SK-N-SH (cell line): ENCODE measurements around the gene FAM78B. TPM values are rescaled to one million over a fixed set of nuclear protein-coding genes. Genes with fewer than 3 reads are reported as not detected.

Source experiments
- CTCF ChIA-PET: fragments of 300-600, 350-600 bp; formaldehyde crosslinking; extraction: SDS; loops from one replicate; lab custom pipeline; 2021; lab: Yijun Ruan, JAX
- POLR2A ChIA-PET: fragments of 350-600 bp; sonication (Branson Sonifier 250); formaldehyde crosslinking; extraction: SDS; loops from one replicate; lab custom pipeline; 2020; ENCODE audit warnings: antibody characterized with exemption, inconsistent platforms; lab: Yijun Ruan, JAX
- DNase-seq: peaks from one replicate; pipeline ENCODE4 v3.0.0; 2012
- H2AFZ ChIP-seq: fragments of 200-600 bp; sonication (generic); 2 replicates; pipeline ENCODE4 v1.8.1; 2016; ENCODE audit warnings: antibody characterized with exemption, mild to moderate bottlenecking, low read depth
- H3F3A ChIP-seq: fragments of 200-600 bp; sonication (generic); replicated peaks from 2 replicates; pipeline ENCODE3; 2016; ENCODE audit warnings: antibody characterized with exemption, mild to moderate bottlenecking; ENCODE audit not compliant: insufficient read depth
- H3K27ac ChIP-seq, 2 experiments: fragments of 200-500 bp in 1 of 2; fragments of 200-600 bp in 1 of 2; sonication (Bioruptor generic) in 1 of 2; sonication (generic), shearing (Covaris generic) in 1 of 2; 2 replicates each; pipeline versions ENCODE4 v1.5.1 to v1.6.1; 2014 to 2016; ENCODE audit warnings: low read depth in 2 of 2, inconsistent platforms in 1 of 2, low read length in 1 of 2, mild to moderate bottlenecking in 1 of 2, mixed read lengths in 1 of 2
- H3K27me3 ChIP-seq: fragments of 200-600 bp; sonication (generic), shearing (Covaris generic); 2 replicates; pipeline ENCODE4 v1.6.1; 2016; ENCODE audit warnings: mixed run types; ENCODE audit not compliant: insufficient read depth
- H3K36me3 ChIP-seq, 2 experiments: fragments of 200-500 bp in 1 of 2; fragments of 200-600 bp in 1 of 2; sonication (Bioruptor generic) in 1 of 2; sonication (generic) in 1 of 2; replicated peaks in 1 of 2; 2 replicates each; pipeline versions ENCODE3 to v1.5.1; 2014 to 2016; ENCODE audit warnings: low read length in 1 of 2, mild to moderate bottlenecking in 1 of 2; ENCODE audit not compliant: insufficient read depth in 2 of 2, control insufficient read depth in 1 of 2
- H3K4me1 ChIP-seq, 2 experiments: fragments of 200-500 bp in 1 of 2; fragments of 200-600 bp in 1 of 2; sonication (Bioruptor generic) in 1 of 2; sonication (generic), shearing (Covaris generic) in 1 of 2; 2 replicates each; pipeline versions ENCODE4 v1.5.1 to v1.6.1; 2014 to 2016; ENCODE audit warnings: low read depth in 1 of 2, low read length in 1 of 2, mixed run types in 1 of 2; ENCODE audit not compliant: insufficient read depth in 2 of 2, control insufficient read depth in 1 of 2
- H3K4me2 ChIP-seq: fragments of 200-600 bp; sonication (generic), shearing (Covaris generic); 2 replicates; pipeline ENCODE4 v1.6.1; 2017; ENCODE audit warnings: mixed run types
- H3K4me3 ChIP-seq, 2 experiments: fragments of 200-500 bp in 1 of 2; fragments of 200-600 bp in 1 of 2; sonication (Bioruptor generic) in 1 of 2; sonication (generic), shearing (Covaris generic) in 1 of 2; 2 replicates each; pipeline versions ENCODE4 v1.5.1 to v1.8.1; 2014 to 2016; ENCODE audit warnings: low read depth in 2 of 2, inconsistent platforms in 1 of 2, low read length in 1 of 2, mild to moderate bottlenecking in 1 of 2, mixed read lengths in 1 of 2, moderate library complexity in 1 of 2
- H3K79me2 ChIP-seq: fragments of 200-600 bp; sonication (generic); 2 replicates; pipeline ENCODE4 v1.8.1; 2017; ENCODE audit warnings: mild to moderate bottlenecking; ENCODE audit not compliant: insufficient read depth
- H3K9ac ChIP-seq: fragments of 200-600 bp; sonication (generic); 2 replicates; pipeline ENCODE4 v1.6.1; 2017; ENCODE audit warnings: mixed run types
- H3K9me2 ChIP-seq: fragments of 200-600 bp; sonication (generic); 2 replicates; pipeline ENCODE4 v1.6.1; 2017; ENCODE audit warnings: mixed run types
- H3K9me3 ChIP-seq: fragments of 200-600 bp; sonication (generic); 2 replicates; pipeline ENCODE4 v1.6.1; 2017; ENCODE audit warnings: mixed run types, mild to moderate bottlenecking, moderate library complexity
- H4K20me1 ChIP-seq: fragments of 200-600 bp; sonication (generic); 2 replicates; pipeline ENCODE4 v1.6.1; 2017; ENCODE audit warnings: mild to moderate bottlenecking, mixed run types; ENCODE audit not compliant: insufficient read depth
- CHD2 ChIP-seq: fragments of 150-350 bp; IDR thresholded peaks from 2 replicates; pipeline ENCODE4 v1.6.1; 2018; ENCODE audit warnings: low read length; ENCODE audit not compliant: partially characterized antibody
- CTCF ChIP-seq: fragments of 200-600 bp; sonication (generic); IDR thresholded peaks from 2 replicates; pipeline ENCODE4 v1.6.1; 2017; ENCODE audit warnings: antibody characterized with exemption, mild to moderate bottlenecking, moderate library complexity
- EZH2phosphoT487 ChIP-seq: fragments of 200-600 bp; sonication (generic); IDR thresholded peaks from 2 replicates; pipeline ENCODE4 v1.6.1; 2017; ENCODE audit warnings: low read depth, mixed run types, mild to moderate bottlenecking, antibody characterized with exemption, moderate library complexity, borderline replicate concordance
- MXI1 ChIP-seq: IDR thresholded peaks from 2 replicates; pipeline ENCODE4 v1.6.1; 2012; ENCODE audit warnings: mild to moderate bottlenecking, low read depth, low read length, improper control_type of control experiment
- NRF1 ChIP-seq: IDR thresholded peaks from 2 replicates; pipeline ENCODE4 v1.6.1; 2012; ENCODE audit warnings: low read depth, mild to moderate bottlenecking, low read length
- RCOR1 ChIP-seq: fragments of 150-350 bp; IDR thresholded peaks from 2 replicates; pipeline ENCODE4 v1.6.1; 2017; ENCODE audit warnings: antibody characterized with exemption, low read length
- REST ChIP-seq: IDR thresholded peaks from 2 replicates; pipeline ENCODE4 v1.6.1; 2012; ENCODE audit warnings: mild to moderate bottlenecking, low read depth, low read length, moderate library complexity
- RXRA ChIP-seq: IDR thresholded peaks from 2 replicates; pipeline ENCODE4 v1.4.0; 2012; ENCODE audit warnings: low read depth, mild to moderate bottlenecking, borderline replicate concordance
- SMC3 ChIP-seq: IDR thresholded peaks from 2 replicates; pipeline ENCODE4 v1.6.1; 2012; ENCODE audit warnings: low read depth, low read length, improper control_type of control experiment
- TCF12 ChIP-seq: IDR thresholded peaks from 2 replicates; pipeline ENCODE4 v1.4.0; 2012
- WGBS: methylation state at CpG from one replicate; pipeline ENCODE4 v1.1.6; 2017; ENCODE audit warnings: low lambda C conversion rate; 5-methylcytosine and 5-hydroxymethylcytosine counted together
- polyA plus RNA-seq, 3 experiments: library from polyadenylated mRNA; depleted of rRNA; stranded (reverse); fragments of >200 nt; gene quantifications; 2 replicates each; pipeline ENCODE4 v1.2.3, GENCODE V29; 2012
- TF ChIP-seq, protein P1 (sequence below): fragments of 150-350 bp; IDR thresholded peaks from 2 replicates; pipeline ENCODE4 v1.6.1; 2016; ENCODE audit warnings: mild to moderate bottlenecking, low read depth, low read length
- TF ChIP-seq, protein P2 (sequence below): fragments of 150-350 bp; IDR thresholded peaks from 2 replicates; pipeline ENCODE4 v1.6.1; 2017; ENCODE audit warnings: antibody characterized with exemption, low read length, low read depth, borderline replicate concordance

FAM78B gene
- polyA plus RNA-seq, 1 of the 3 experiments (the other 2 are of a cell fraction): 0.36 TPM

DNA sequence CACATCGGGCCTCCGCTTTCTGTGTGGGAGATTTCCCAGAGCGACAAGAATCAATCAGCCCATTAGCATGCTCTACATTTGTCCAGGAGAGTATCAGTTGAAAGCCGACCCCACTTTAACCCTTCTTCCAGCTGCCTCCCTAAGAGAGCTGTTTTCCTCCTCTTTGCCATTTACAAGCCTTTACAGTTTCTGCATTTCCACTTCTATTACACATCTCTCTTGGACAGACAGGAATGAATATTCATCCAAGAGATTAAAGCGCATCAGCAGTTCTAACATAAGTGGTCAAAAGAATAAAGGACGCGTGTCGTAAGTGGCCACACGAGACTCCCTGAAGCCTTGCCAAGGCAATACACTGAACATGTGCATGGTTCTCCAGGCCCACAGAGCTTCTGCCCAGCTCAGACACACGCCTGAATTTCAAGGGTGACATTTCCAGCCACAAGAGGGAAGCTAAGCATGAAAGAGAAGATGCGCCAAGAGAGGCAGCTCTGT is 47.3 kb downstream of the FAM78B start:
- Histone ChIP-seq H3K4me3 (no peak overlapping the region), H3K79me2 (no peaks in the 10 kb centered on the region), H3K27ac (no peak overlapping the region), H4K20me1 (no peaks in the 10 kb centered on the region), H3K36me3 (no peaks in the 10 kb centered on the region), H2AFZ (no peak overlapping the region), H3F3A (no peaks in the 10 kb centered on the region), H3K9ac (no peak overlapping the region), H3K9me2 (no peaks in the 10 kb centered on the region), H3K4me1 (no peaks in the 10 kb centered on the region; a peak in 1 of 4 replicates), H3K9me3 (no peaks in the 10 kb centered on the region), H3K4me2 (no peak overlapping the region), H3K27me3 (no peaks in the 10 kb centered on the region)
- no peak for DNase-seq
- TF ChIP-seq SMC3 (no peak), MXI1 (no peak), TCF12 (no peak), NRF1 (no peak), CTCF (no peak), EZH2phosphoT487 (no peak), REST (no peak), RXRA (no peak), CHD2 (no peak), RCOR1 (no peak)
- TF ChIP-seq, protein P1, sequence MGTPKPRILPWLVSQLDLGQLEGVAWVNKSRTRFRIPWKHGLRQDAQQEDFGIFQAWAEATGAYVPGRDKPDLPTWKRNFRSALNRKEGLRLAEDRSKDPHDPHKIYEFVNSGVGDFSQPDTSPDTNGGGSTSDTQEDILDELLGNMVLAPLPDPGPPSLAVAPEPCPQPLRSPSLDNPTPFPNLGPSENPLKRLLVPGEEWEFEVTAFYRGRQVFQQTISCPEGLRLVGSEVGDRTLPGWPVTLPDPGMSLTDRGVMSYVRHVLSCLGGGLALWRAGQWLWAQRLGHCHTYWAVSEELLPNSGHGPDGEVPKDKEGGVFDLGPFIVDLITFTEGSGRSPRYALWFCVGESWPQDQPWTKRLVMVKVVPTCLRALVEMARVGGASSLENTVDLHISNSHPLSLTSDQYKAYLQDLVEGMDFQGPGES: no peak
- TF ChIP-seq, protein P2, sequence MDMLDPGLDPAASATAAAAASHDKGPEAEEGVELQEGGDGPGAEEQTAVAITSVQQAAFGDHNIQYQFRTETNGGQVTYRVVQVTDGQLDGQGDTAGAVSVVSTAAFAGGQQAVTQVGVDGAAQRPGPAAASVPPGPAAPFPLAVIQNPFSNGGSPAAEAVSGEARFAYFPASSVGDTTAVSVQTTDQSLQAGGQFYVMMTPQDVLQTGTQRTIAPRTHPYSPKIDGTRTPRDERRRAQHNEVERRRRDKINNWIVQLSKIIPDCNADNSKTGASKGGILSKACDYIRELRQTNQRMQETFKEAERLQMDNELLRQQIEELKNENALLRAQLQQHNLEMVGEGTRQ: no peak
- WGBS: 49% methylated on average over 11 of the region's 11 CpGs
- ChIA-PET POLR2A (no interaction called here), CTCF (no interaction called here)
